Esophagus muscularis mucosa (tissue), 4 donors: ENCODE data around the gene USP9Y. TPM values are rescaled to one million over a fixed set of nuclear protein-coding genes. Genes with fewer than 3 reads are reported as not detected.

Experiments
- DNase-seq: peaks from one replicate; pipeline ENCODE4 v3.0.0-alpha.2; 2017; ENCODE audit errors: extremely low spot score
- H3K27ac ChIP-seq, 4 donors: fragments of 200-600 bp; sonication (generic); replicated peaks in 1 of 4; 1 replicate in 3 of 4; 2 replicates in 1 of 4; pipeline ENCODE4 v1.5.1; 2016 to 2019; ENCODE audit warnings: mild to moderate bottlenecking in 1 of 4
- H3K27me3 ChIP-seq, 4 donors: fragments of 200-600 bp; sonication (generic); one replicate each; pipeline versions ENCODE4 v1.5.1 to v1.6.0; 2016 to 2019
- H3K36me3 ChIP-seq, 4 donors: fragments of 200-600 bp; sonication (generic); one replicate each; pipeline ENCODE4 v1.5.1; 2016 to 2019
- H3K4me1 ChIP-seq, 4 donors: fragments of 200-600 bp; sonication (generic); one replicate each; pipeline ENCODE4 v1.5.1; 2016 to 2019
- H3K4me3 ChIP-seq, 4 donors: fragments of 200-600 bp; sonication (generic); 1 replicate in 2 of 4; 2 replicates in 2 of 4; pipeline ENCODE4 v1.5.1; 2016 to 2019; ENCODE audit warnings: mild to moderate bottlenecking in 4 of 4, moderate library complexity in 1 of 4
- H3K9me3 ChIP-seq, 4 donors: fragments of 200-600 bp; sonication (generic); 1 replicate in 3 of 4; 2 replicates in 1 of 4; pipeline ENCODE4 v1.5.1; 2016 to 2019
- CTCF ChIP-seq, 3 experiments: fragments of 200-600 bp in 2 of 3; fragments of 450-650 bp in 1 of 3; sonication (generic) in 2 of 3; IDR thresholded peaks; one replicate each; pipeline ENCODE4 v1.5.1; 2017 to 2019; ENCODE audit warnings: antibody characterized with exemption in 3 of 3, mild to moderate bottlenecking in 2 of 3, moderate library complexity in 1 of 3
- EP300 ChIP-seq: sonication (generic); formaldehyde crosslinking; IDR thresholded peaks from one replicate; pipeline ENCODE4 v1.6.1; 2017; ENCODE audit warnings: antibody characterized with exemption
- POLR2A ChIP-seq: fragments of 450-650 bp; IDR thresholded peaks from one replicate; pipeline ENCODE4 v1.6.1; 2017; ENCODE audit warnings: antibody characterized with exemption, moderate library complexity, mild to moderate bottlenecking, low read depth
- POLR2AphosphoS5 ChIP-seq, 2 donors: sonication (generic); formaldehyde crosslinking; IDR thresholded peaks; one replicate each; pipeline ENCODE4 v1.6.1; 2017; ENCODE audit warnings: antibody characterized with exemption in 2 of 2
- WGBS: methylation state at CpG from one replicate; pipeline ENCODE4 v1.1.5; 2018; 5-methylcytosine and 5-hydroxymethylcytosine counted together
- intact Hi-C: fragments of 100-400 bp; cut with DNase I; formaldehyde crosslinking; loops from one replicate; pipeline ENCODE4 v1.15.1; 2023
- total RNA-seq, 4 donors: library from RNA; depleted of rRNA; stranded (reverse); fragments of >200 nt; gene quantifications; one replicate each; pipeline versions ENCODE4 v1.1.0 to v1.2.1, GENCODE V29; 2016

USP9Y gene
- total RNA-seq, 4 donors from 2014 or later: under 0.01 to 23.7 (median 11.3) TPM

GRCh38 chrY:12734051-12734450 lies 33.0 kb downstream of the USP9Y start:
- TF ChIP-seq CTCF (IDR thresholded peaks at IDR 0.05): no peak
- no peak for TF ChIP-seq POLR2A
- TF ChIP-seq EP300: no peak
- Histone ChIP-seq H3K27me3 (no peaks in the 10 kb centered on the region), H3K4me3 (no peak overlapping the region), H3K27ac (no peak overlapping the region), H3K36me3 (peaks cover 0 to 21% (median 0%) of the 10 kb centered on the region in 4 donors), H3K9me3 (no peaks in the 10 kb centered on the region), H3K4me1 (no peaks in the 10 kb centered on the region)
- no CpG with 5 or more reads among the region's 2 CpGs for WGBS
- DNase-seq: no peak
- intact Hi-C loops: no loop called here

GRCh38 chrY:12741414-12741813 lies 40.4 kb downstream of the USP9Y start:
- intact Hi-C loops: no loop called here
- H3K27ac ChIP-seq: no peak overlapping the region
- peaks cover 0 to 41% (median 0%) of the 10 kb centered on the region in 4 donors for H3K36me3 ChIP-seq
- no peak for TF ChIP-seq POLR2A
- no peak for TF ChIP-seq EP300
- no peak for TF ChIP-seq CTCF (IDR thresholded peaks at IDR 0.05)
- TF ChIP-seq POLR2AphosphoS5 (IDR thresholded peaks at IDR 0.05): no peak
- DNase-seq: no peak
- no peak overlapping the region for H3K4me3 ChIP-seq
- no CpG with 5 or more reads among the region's 2 CpGs for WGBS
- no peaks in the 10 kb centered on the region for H3K27me3 ChIP-seq
- H3K9me3 ChIP-seq: no peaks in the 10 kb centered on the region
- H3K4me1 ChIP-seq: no peaks in the 10 kb centered on the region

GRCh38 chrY:12742725-12743124 lies 41.7 kb downstream of the USP9Y start:
- H3K4me3 ChIP-seq: no peak overlapping the region
- TF ChIP-seq CTCF (IDR thresholded peaks at IDR 0.05): no peak
- TF ChIP-seq POLR2A: no peak
- TF ChIP-seq POLR2AphosphoS5 (IDR thresholded peaks at IDR 0.05): no peak
- no peaks in the 10 kb centered on the region for H3K9me3 ChIP-seq
- H3K4me1 ChIP-seq: no peaks in the 10 kb centered on the region
- H3K27ac ChIP-seq: no peak overlapping the region
- WGBS: no CpG with 5 or more reads among the region's 4 CpGs
- peaks cover 0 to 35% (median 0%) of the 10 kb centered on the region in 4 donors for H3K36me3 ChIP-seq
- DNase-seq: no peak
- intact Hi-C loops: no loop called here
- no peaks in the 10 kb centered on the region for H3K27me3 ChIP-seq

- intact Hi-C loops: no loop called here
- no peaks in the 10 kb centered on the region for H3K27me3 ChIP-seq
- H3K4me3 ChIP-seq: no peak overlapping the region
- WGBS: no CpG with 5 or more reads among the region's 2 CpGs
- peaks cover 0 to 28% (median 0%) of the 10 kb centered on the region in 4 donors for H3K36me3 ChIP-seq
- no peaks in the 10 kb centered on the region for H3K9me3 ChIP-seq
- no peak overlapping the region for H3K27ac ChIP-seq
- TF ChIP-seq POLR2A: no peak
- no peak for TF ChIP-seq POLR2AphosphoS5 (IDR thresholded peaks at IDR 0.05)
- TF ChIP-seq CTCF (IDR thresholded peaks at IDR 0.05): no peak
- no peak for TF ChIP-seq EP300
- H3K4me1 ChIP-seq: no peaks in the 10 kb centered on the region
- DNase-seq: no peak
Measured at GRCh38 chrY:12744091-12744490, 43.1 kb downstream of the USP9Y start.

GRCh38 chrY:12749293-12749692 lies 48.3 kb downstream of the USP9Y start:
- DNase-seq: no peak
- Histone ChIP-seq H3K36me3 (peaks cover 0 to 2% (median 0%) of the 10 kb centered on the region in 4 donors), H3K4me1 (no peaks in the 10 kb centered on the region), H3K27me3 (no peaks in the 10 kb centered on the region), H3K9me3 (no peaks in the 10 kb centered on the region), H3K27ac (no peak overlapping the region), H3K4me3 (no peak overlapping the region)
- TF ChIP-seq POLR2AphosphoS5 (IDR thresholded peaks at IDR 0.05) (no peak), CTCF (IDR thresholded peaks at IDR 0.05) (no peak), EP300 (no peak), POLR2A (no peak)
- intact Hi-C loops: no loop called here
- no CpG with 5 or more reads among the region's 1 CpG for WGBS
